Left renal pelvis (tissue), 4 donors: ENCODE data around the gene MAB21L2. TPM values are rescaled to one million over a fixed set of nuclear protein-coding genes. Genes with fewer than 3 reads are reported as not detected.

Experiments
- DNase-seq, 4 donors: peaks; one replicate each; pipeline ENCODE4 v3.0.0-alpha.2; 2013; ENCODE audit warnings: low read depth in 4 of 4, low spot score in 3 of 4
- polyA plus RNA-seq, 4 donors: library from polyadenylated mRNA; unstranded; fragments of 120-200 nt; gene quantifications; one replicate each; pipeline ENCODE4 v1.2.1, GENCODE V29; 2013; ENCODE audit not compliant: insufficient read length in 4 of 4

MAB21L2 gene
- polyA plus RNA-seq, 4 donors, result 0.09 to 0.33 TPM; not detected in 2

GRCh38 chr4:150599547-150599946, 17.6 kb downstream of the MAB21L2 start:
- no peak for DNase-seq

DNA sequence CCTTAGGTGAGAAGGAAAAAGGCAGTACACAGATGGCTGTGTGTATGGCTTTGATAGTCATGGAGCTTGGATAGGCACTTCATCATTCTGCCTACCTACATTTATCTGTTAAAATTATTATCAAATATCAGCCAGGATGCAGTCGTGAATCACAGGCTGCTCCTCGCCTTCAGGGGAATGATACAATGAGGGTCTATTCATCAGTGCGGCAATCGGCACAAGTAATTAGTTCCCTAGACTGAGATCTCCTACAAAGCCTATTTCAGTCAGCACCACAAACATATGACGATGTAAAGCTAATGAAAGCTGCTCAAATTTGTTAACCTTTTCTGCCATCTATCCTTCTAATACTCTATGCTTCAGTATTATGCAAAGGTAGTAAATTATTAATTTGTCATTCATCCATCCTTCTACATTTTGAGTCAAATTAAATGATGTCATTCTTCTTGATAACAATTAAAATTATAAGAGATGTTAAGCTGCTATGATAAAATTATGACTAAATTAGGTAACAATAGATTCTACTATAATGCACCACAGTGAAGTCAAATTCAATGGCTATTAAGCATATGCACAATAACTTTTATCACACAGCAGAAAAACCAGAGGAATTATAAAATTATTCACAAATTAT, 19.0 kb downstream of the MAB21L2 start:
- DNase-seq, result no peak

DNA sequence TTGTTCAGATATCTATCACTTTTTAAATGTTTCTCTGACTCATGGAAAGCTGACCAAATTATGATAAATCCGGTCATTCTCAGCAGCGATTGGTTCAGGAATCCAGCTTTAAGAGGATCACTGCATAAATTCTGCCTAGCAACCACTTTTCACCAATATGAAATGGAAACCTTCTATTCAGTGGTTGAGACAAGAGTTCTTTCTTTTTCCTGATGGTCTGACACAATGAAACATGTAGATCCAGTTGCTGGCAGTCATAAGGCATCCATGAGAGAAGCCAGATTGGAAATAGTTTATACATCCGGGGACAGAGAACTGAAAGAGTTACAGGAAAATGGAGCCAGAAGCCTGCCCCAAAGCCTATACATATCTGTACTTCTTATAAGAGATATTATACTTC, 27.2 kb downstream of the MAB21L2 start:
- DNase-seq, result no peak

DNA sequence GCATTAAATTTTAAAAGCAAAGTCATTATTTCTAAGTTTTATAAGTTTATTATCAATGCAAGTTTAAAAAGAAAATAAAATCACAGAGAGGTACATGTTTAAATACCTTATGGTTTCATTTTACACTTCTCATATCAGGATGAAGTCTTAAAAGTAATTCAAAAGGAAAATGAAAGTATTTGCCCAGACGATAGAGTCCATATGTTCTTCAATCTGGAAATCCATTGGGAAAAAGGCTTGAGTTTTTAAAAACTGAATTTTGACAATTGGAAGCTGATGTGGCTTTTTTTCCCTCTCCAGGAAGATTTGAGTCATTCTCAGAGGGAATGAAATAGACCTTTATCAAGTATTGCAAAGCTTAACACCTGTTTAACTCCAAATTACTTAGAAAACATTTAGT, 37.1 kb downstream of the MAB21L2 start:
- DNase-seq, result no peak

DNA sequence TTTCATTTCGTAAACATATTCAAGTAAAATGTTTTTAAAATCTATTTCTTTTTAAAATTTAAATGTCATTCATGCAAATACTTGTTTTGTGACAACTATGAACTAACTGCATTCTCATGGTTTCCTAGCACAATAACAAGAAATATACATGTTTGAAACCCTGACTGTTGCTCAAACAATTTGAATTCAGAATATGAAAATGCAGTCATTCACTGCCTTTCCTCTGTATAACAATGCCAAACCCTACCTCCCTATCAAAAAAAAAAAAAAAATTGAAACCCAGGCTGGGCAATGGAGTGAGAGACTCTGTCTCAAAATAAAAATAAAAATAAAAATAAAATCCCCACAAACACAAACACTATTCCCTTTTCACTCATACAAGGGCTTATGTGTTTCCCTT, 42.1 kb downstream of the MAB21L2 start:
- DNase-seq, result no peak

- DNase-seq, result no peak
These were observed 43.1 kb downstream of the MAB21L2 start for GRCh38 chr4:150625033-150625432.

- DNase-seq, result no peak
These were observed 46.1 kb downstream of the MAB21L2 start for GRCh38 chr4:150628073-150628472.

GRCh38 chr4:150632639-150633038, 50.7 kb downstream of the MAB21L2 start:
- no peak for DNase-seq
